HG02840 (cell line): Measurements from ENCODE around the gene GRIN3B.

Experiments used
- ATAC-seq: cut with Tn5 transposase; IDR thresholded peaks from one replicate; pipeline ENCODE4 v1.9.1; 2021; ENCODE audit warnings: mild to moderate bottlenecking, moderate library complexity, moderate number of reproducible peaks; ENCODE audit not compliant: unreplicated experiment, low FRiP score

GRIN3B gene

GRCh38 chr19:1004803-1005664 lies 4.8 kb downstream of the GRIN3B start:
- ATAC-seq: no peak

- no peak for ATAC-seq
These were observed 6.6 kb downstream of the GRIN3B start for GRCh38 chr19:1006711-1007398.

GRCh38 chr19:1007399-1008251 lies 7.4 kb downstream of the GRIN3B start:
- no peak for ATAC-seq

GRCh38 chr19:1008268-1009040 lies 8.2 kb downstream of the GRIN3B start:
- ATAC-seq: no peak

- ATAC-seq: no peak
These were observed 9.1 kb downstream of the GRIN3B start for GRCh38 chr19:1009041-1009980.

GRCh38 chr19:1009981-1010538 lies 9.8 kb downstream of the GRIN3B start:
- ATAC-seq: no peak

- ATAC-seq: no peak
These were observed 10.6 kb downstream of the GRIN3B start for GRCh38 chr19:1010586-1011510.

- ATAC-seq: no peak
These were observed 11.7 kb downstream of the GRIN3B start for GRCh38 chr19:1011831-1012333.

GRCh38 chr19:1012334-1012733 lies 12.1 kb downstream of the GRIN3B start:
- no peak for ATAC-seq

- no peak for ATAC-seq
These were observed 13.0 kb downstream of the GRIN3B start for GRCh38 chr19:1013218-1013617.

- ATAC-seq: no peak
These were observed 14.2 kb downstream of the GRIN3B start for GRCh38 chr19:1014161-1015060.

- ATAC-seq: no peak
These were observed 15.0 kb downstream of the GRIN3B start for GRCh38 chr19:1015061-1015781.

GRCh38 chr19:1015782-1016646 lies 15.8 kb downstream of the GRIN3B start:
- no peak for ATAC-seq

- ATAC-seq: no peak
These were observed 16.5 kb downstream of the GRIN3B start for GRCh38 chr19:1016647-1017114.
